Stimulated activated CD4-positive, alpha-beta T cell treated with anti-CD3 and anti-CD28 coated beads, Interleukin-2, amount 100 ng/mL, for 48 hours (primary cell): ENCODE results near the gene ATF5.
A peak's percentile ranks its signal among the peaks of the same experiment; 100 is the strongest.

ENCODE experiments used
- DNase-seq, 2 donors: peaks; one replicate each; pipeline ENCODE4 v3.0.0-alpha.2; 2020

The ATF5 gene

GRCh38 chr19:49929121-49929610 is at the start of gene ATF5, which contains the start of gene NUP62:
ATF5 (plus strand) TSS chr19:49929205; CDS start chr19:49930851, 1,646 bp downstream.
NUP62 (minus strand) TSS chr19:49929504; CDS start chr19:49909807, 19,697 bp downstream.
- DNase-seq = peak; percentile 93 to 96

GRCh38 chr19:49879243-49879963 is 49.6 kb upstream of the ATF5 start:
- no peak for DNase-seq

- no peak for DNase-seq
Measured at GRCh38 chr19:49880162-49880869, 48.7 kb upstream of the ATF5 start.

GRCh38 chr19:49881186-49881585 is 47.8 kb upstream of the ATF5 start:
- no peak for DNase-seq

GRCh38 chr19:49881672-49882394 is 47.2 kb upstream of the ATF5 start:
- DNase-seq = no peak

- DNase-seq = no peak
Measured at GRCh38 chr19:49882643-49883042, 46.4 kb upstream of the ATF5 start.

- DNase-seq = no peak
Measured at GRCh38 chr19:49883094-49883493, 45.9 kb upstream of the ATF5 start.

- DNase-seq = no peak
Measured at GRCh38 chr19:49884109-49884508, 44.9 kb upstream of the ATF5 start.

- DNase-seq = no peak
Measured at GRCh38 chr19:49884760-49885159, 44.2 kb upstream of the ATF5 start.

GRCh38 chr19:49887037-49887664 is 41.9 kb upstream of the ATF5 start:
- DNase-seq = no peak

- DNase-seq = no peak
Measured at GRCh38 chr19:49887665-49888509, 41.1 kb upstream of the ATF5 start.

- no peak for DNase-seq
Measured at GRCh38 chr19:49888510-49888824, 40.5 kb upstream of the ATF5 start.

- DNase-seq = no peak
Measured at GRCh38 chr19:49889038-49889686, 39.8 kb upstream of the ATF5 start.

GRCh38 chr19:49889687-49890348 is 39.2 kb upstream of the ATF5 start:
- DNase-seq = peak; percentile 69 to 77

- DNase-seq = peak in 1 of 2 donors; percentile 63
Measured at GRCh38 chr19:49890349-49891311, 38.4 kb upstream of the ATF5 start.

GRCh38 chr19:49891393-49891792 is 37.6 kb upstream of the ATF5 start:
- DNase-seq = no peak

- DNase-seq = no peak
Measured at GRCh38 chr19:49892716-49893115, 36.3 kb upstream of the ATF5 start.

- no peak for DNase-seq
Measured at GRCh38 chr19:49894011-49894664, 34.9 kb upstream of the ATF5 start.

- peak; percentile 37 to 45 for DNase-seq
Measured at GRCh38 chr19:49894879-49895565, 34.0 kb upstream of the ATF5 start.
